ENCODE measurements around the gene THAP12. TPM values are rescaled to one million over a fixed set of nuclear protein-coding genes. Genes with fewer than 3 reads are reported as not detected.
"Not testable (repeated sequence)": the region's sequence is repeated elsewhere in the genome, so short reads cannot be mapped to it uniquely, and the experiment has no call there.

The THAP12 gene
- polyA plus RNA-seq, 2 donors, result 5.5 to 6.6 TPM

DNA sequence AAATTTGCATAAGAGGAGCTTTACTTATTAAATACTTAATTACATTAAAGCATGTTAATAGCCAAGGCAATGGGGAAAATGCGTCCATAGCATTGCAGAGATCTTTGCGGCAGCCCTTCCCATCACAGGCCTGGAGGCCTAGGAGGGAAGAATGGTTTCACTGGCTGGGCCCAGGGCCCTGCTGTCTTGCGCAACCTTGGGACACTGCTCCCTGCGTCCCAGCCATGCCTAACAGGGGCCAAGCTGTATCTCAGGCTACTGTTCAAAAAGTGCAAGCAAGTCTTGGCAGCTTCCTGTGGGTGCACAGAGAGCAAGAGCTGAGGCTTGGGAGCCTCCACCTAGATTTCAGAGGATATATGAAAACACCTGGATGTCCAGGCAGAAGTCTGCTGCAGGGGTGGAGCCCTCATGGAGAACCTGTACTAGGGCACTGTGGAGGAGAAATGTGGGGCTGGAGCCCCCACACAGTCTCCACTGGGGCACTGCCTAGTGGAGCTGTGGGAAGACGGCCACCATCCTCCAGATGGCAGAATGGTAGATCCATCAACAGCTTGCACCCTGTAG is 46.0 kb downstream of the THAP12 start:
- Histone ChIP-seq H3K27ac (ENCODE audit: low read depth in 2 of 2, low read length in 1 of 2) (no peak overlapping the region), H3K4me3 (ENCODE audit: low read depth in 1 of 2, low read length in 2 of 2) (no peak overlapping the region), H3K36me3 (ENCODE audit: control insufficient read depth in 2 of 2, insufficient read depth in 2 of 2, low read length in 1 of 2) (no peaks in the 10 kb centered on the region), H3K4me1 (ENCODE audit: control insufficient read depth in 2 of 2, insufficient read depth in 2 of 2, low read length in 1 of 2) (no peaks in the 10 kb centered on the region), H3K27me3 (ENCODE audit: control insufficient read depth in 1 of 2, insufficient read depth in 2 of 2, low read length in 2 of 2) (no peaks in the 10 kb centered on the region), H3K9me3 (ENCODE audit: control insufficient read depth in 2 of 2, insufficient read depth in 1 of 2, low read depth in 1 of 2, low read length in 1 of 2) (peaks cover 2 to 6% of the 10 kb centered on the region in 2 donors)
- WGBS, 2 donors, result 85 to 98% methylated on average over 5 of the region's 5 CpGs

DNA sequence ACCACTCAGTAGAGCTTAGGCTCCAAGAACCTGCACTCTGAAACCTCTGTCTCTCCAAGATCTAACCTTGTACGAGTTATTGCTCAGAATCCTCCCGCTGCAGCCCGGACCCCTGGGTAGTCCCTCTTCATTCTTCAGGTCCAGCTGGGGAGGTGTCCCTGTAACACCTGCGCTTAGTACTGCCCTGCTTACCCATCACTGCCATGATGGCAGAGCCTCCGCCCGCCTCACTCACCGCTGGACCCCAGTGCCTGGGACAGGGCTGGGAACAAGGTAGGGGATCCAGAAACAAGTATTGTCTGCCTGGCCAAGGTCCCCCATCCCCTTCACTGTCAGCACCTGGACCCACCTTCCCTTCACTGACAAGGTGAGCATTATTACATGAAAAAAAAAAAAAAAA is 50.3 kb downstream of the THAP12 start:
- peaks cover 2 to 6% of the 10 kb centered on the region in 2 donors for H3K9me3 ChIP-seq (ENCODE audit: control insufficient read depth in 2 of 2, insufficient read depth in 1 of 2, low read depth in 1 of 2, low read length in 1 of 2)
- no peaks in the 10 kb centered on the region for H3K4me1 ChIP-seq (ENCODE audit: control insufficient read depth in 2 of 2, insufficient read depth in 2 of 2, low read length in 1 of 2)
- no peak overlapping the region for H3K4me3 ChIP-seq (ENCODE audit: low read depth in 1 of 2, low read length in 2 of 2)
- no peaks in the 10 kb centered on the region for H3K36me3 ChIP-seq (ENCODE audit: control insufficient read depth in 2 of 2, insufficient read depth in 2 of 2, low read length in 1 of 2)
- no peak overlapping the region for H3K27ac ChIP-seq (ENCODE audit: low read depth in 2 of 2, low read length in 1 of 2)
- 94 to 97% methylated on average over 7 of the region's 7 CpGs for WGBS, 2 donors
- no peaks in the 10 kb centered on the region for H3K27me3 ChIP-seq (ENCODE audit: control insufficient read depth in 1 of 2, insufficient read depth in 2 of 2, low read length in 2 of 2)

DNA sequence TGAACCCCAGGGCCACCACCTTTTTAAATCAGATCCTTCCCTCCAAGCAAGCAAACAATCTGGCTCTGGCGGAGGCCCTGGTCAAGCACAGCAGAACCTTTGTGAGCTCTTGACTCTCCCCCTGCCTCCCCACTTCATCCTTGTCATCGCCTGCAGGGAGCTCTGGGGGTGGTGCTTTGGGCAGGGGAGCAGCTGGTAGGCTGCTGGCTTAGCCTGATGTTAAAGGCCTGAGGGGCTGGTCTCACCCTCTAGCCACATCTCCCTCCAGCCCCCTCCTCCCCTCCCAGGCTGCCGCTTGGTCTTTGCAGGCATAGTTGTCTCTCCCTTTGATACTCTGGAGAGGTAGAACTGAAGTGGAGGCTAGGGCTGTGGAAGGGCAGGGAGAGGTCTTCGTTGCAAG is 50.9 kb downstream of the THAP12 start:
- H3K36me3 ChIP-seq (ENCODE audit: control insufficient read depth in 2 of 2, insufficient read depth in 2 of 2, low read length in 1 of 2), result no peaks in the 10 kb centered on the region
- no peaks in the 10 kb centered on the region for H3K4me1 ChIP-seq (ENCODE audit: control insufficient read depth in 2 of 2, insufficient read depth in 2 of 2, low read length in 1 of 2)
- H3K9me3 ChIP-seq (ENCODE audit: control insufficient read depth in 2 of 2, insufficient read depth in 1 of 2, low read depth in 1 of 2, low read length in 1 of 2), result peaks cover 2 to 3% of the 10 kb centered on the region in 2 donors
- H3K27me3 ChIP-seq (ENCODE audit: control insufficient read depth in 1 of 2, insufficient read depth in 2 of 2, low read length in 2 of 2), result no peaks in the 10 kb centered on the region
- WGBS, 2 donors, result 87 to 88% methylated on average over 4 of the region's 4 CpGs
- no peak overlapping the region for H3K4me3 ChIP-seq (ENCODE audit: low read depth in 1 of 2, low read length in 2 of 2)
- H3K27ac ChIP-seq (ENCODE audit: low read depth in 2 of 2, low read length in 1 of 2), result no peak overlapping the region

DNA sequence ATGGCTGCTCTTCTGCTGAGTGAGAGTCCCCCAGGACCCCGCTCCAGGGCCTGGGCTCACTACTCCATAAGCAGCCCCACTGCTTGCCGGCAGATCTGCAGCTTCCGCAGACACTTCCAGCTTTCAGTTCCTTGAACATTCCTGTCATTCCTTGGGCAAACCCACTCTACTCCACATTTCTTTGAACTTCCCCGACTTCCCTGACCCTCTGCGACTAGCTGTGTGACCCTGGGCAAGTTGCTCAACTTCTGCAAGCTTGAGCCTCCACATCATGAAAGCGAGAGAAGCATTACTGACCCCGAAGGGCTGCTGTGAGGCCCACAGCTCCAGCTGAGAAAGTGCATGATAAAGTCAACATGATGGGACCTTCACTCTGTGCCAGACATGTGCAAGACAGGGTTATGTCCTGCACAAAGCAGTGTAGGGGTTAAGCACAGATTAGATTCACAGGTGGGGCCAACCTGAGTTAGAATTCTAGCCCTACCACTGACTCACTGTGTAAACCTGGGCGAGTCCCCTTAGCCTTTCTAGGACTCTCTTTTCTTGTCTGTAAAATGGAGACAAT is 51.8 kb downstream of the THAP12 start:
- no peaks in the 10 kb centered on the region for H3K9me3 ChIP-seq (ENCODE audit: control insufficient read depth in 2 of 2, insufficient read depth in 1 of 2, low read depth in 1 of 2, low read length in 1 of 2)
- H3K27me3 ChIP-seq (ENCODE audit: control insufficient read depth in 1 of 2, insufficient read depth in 2 of 2, low read length in 2 of 2), result no peaks in the 10 kb centered on the region
- no peaks in the 10 kb centered on the region for H3K4me1 ChIP-seq (ENCODE audit: control insufficient read depth in 2 of 2, insufficient read depth in 2 of 2, low read length in 1 of 2)
- no peak overlapping the region for H3K27ac ChIP-seq (ENCODE audit: low read depth in 2 of 2, low read length in 1 of 2)
- 74 to 75% methylated on average over 8 of the region's 8 CpGs for WGBS, 2 donors
- no peaks in the 10 kb centered on the region for H3K36me3 ChIP-seq (ENCODE audit: control insufficient read depth in 2 of 2, insufficient read depth in 2 of 2, low read length in 1 of 2)
- no peak overlapping the region for H3K4me3 ChIP-seq (ENCODE audit: low read depth in 1 of 2, low read length in 2 of 2)

DNA sequence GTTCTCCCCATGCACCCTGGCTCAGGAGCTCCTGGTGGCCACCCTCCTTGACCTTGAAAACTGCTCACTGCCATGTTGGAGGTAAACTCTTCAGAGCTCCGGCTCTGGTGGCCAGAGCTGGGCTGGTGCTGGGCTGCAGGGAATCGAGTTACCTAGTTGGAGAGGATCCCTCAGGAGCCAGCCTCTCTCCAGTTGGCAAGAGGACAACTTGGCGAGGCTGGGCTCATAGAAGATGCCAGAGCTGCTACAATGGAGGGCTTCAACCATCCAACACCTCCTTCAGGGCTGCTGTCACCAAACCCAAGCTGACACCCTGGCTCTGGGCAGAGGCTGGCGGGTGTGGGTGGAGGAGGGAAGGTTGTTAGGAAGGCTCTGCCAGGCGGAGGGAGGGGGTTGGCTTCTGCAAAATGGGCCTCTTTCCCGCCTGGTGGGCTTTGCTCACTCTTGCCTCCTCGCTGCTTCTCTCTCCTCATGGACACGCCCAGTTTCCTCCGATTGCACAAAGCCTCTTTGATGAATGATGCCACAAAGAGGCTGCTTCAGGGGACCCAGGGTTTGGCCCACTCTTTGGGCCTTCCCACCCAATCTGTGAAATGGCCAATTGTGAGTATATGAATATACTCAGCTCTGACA is 53.1 kb downstream of the THAP12 start:
- Histone ChIP-seq H3K4me3 (ENCODE audit: low read depth in 1 of 2, low read length in 2 of 2) (no peak overlapping the region), H3K4me1 (ENCODE audit: control insufficient read depth in 2 of 2, insufficient read depth in 2 of 2, low read length in 1 of 2) (no peaks in the 10 kb centered on the region), H3K9me3 (ENCODE audit: control insufficient read depth in 2 of 2, insufficient read depth in 1 of 2, low read depth in 1 of 2, low read length in 1 of 2) (no peaks in the 10 kb centered on the region), H3K27ac (ENCODE audit: low read depth in 2 of 2, low read length in 1 of 2) (no peak overlapping the region), H3K36me3 (ENCODE audit: control insufficient read depth in 2 of 2, insufficient read depth in 2 of 2, low read length in 1 of 2) (no peaks in the 10 kb centered on the region), H3K27me3 (ENCODE audit: control insufficient read depth in 1 of 2, insufficient read depth in 2 of 2, low read length in 2 of 2) (no peaks in the 10 kb centered on the region)
- WGBS, 2 donors, result 83 to 89% methylated on average over 9 of the region's 9 CpGs

DNA sequence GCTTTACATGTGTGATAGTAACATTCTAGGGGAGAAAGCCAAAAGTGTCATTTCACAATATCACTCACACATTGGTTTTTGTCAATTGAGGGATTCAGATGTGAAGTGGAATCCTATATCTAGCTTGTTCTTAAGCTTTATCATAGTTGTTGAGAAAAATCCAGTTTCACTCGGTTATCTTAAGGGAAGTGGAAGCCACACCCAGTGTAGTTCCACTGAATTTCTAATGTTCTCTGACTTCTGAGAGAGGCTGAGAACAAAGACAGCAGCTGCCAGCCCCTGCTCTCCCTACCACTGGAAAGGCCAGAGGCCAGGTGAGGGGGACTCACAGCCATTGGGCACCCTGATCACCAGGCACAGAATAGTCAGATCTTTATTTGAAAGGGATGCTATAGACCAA is 53.7 kb downstream of the THAP12 start:
- H3K27ac ChIP-seq (ENCODE audit: low read depth in 2 of 2, low read length in 1 of 2), result no peak overlapping the region
- H3K36me3 ChIP-seq (ENCODE audit: control insufficient read depth in 2 of 2, insufficient read depth in 2 of 2, low read length in 1 of 2), result no peaks in the 10 kb centered on the region
- WGBS, 2 donors, result 44 to 51% methylated on average over 1 of the region's 1 CpG
- H3K4me1 ChIP-seq (ENCODE audit: control insufficient read depth in 2 of 2, insufficient read depth in 2 of 2, low read length in 1 of 2), result no peaks in the 10 kb centered on the region
- no peak overlapping the region for H3K4me3 ChIP-seq (ENCODE audit: low read depth in 1 of 2, low read length in 2 of 2)
- H3K27me3 ChIP-seq (ENCODE audit: control insufficient read depth in 1 of 2, insufficient read depth in 2 of 2, low read length in 2 of 2), result peaks cover 0 to 1% of the 10 kb centered on the region in 2 donors
- no peaks in the 10 kb centered on the region for H3K9me3 ChIP-seq (ENCODE audit: control insufficient read depth in 2 of 2, insufficient read depth in 1 of 2, low read depth in 1 of 2, low read length in 1 of 2)

DNA sequence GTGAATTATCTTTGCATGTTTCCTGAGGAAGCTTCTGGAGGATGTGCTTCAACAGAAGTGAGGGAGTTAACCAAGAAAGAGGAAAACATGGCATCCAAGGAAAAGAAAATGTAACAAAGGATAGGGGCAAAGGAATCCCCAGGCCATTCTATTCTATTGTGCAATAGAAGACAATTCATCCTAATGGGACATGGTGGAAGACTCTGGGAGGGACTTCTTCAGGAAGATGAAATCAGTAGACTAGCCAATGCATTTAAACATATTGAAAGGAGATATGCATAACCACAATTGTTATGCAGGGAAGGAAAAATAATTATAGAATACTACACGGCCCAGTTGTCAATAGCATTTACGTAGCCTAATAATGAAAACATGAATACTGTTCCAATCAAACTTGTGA is 55.7 kb downstream of the THAP12 start:
- Histone ChIP-seq H3K36me3 (ENCODE audit: control insufficient read depth in 2 of 2, insufficient read depth in 2 of 2, low read length in 1 of 2) (no peaks in the 10 kb centered on the region), H3K4me1 (ENCODE audit: control insufficient read depth in 2 of 2, insufficient read depth in 2 of 2, low read length in 1 of 2) (no peaks in the 10 kb centered on the region), H3K4me3 (ENCODE audit: low read depth in 1 of 2, low read length in 2 of 2) (no peak overlapping the region), H3K27me3 (ENCODE audit: control insufficient read depth in 1 of 2, insufficient read depth in 2 of 2, low read length in 2 of 2) (peaks cover 0 to 7% of the 10 kb centered on the region in 2 donors), H3K9me3 (ENCODE audit: control insufficient read depth in 2 of 2, insufficient read depth in 1 of 2, low read depth in 1 of 2, low read length in 1 of 2) (no peaks in the 10 kb centered on the region), H3K27ac (ENCODE audit: low read depth in 2 of 2, low read length in 1 of 2) (no peak overlapping the region)
- 92 to 95% methylated on average over 2 of the region's 2 CpGs for WGBS, 2 donors

DNA sequence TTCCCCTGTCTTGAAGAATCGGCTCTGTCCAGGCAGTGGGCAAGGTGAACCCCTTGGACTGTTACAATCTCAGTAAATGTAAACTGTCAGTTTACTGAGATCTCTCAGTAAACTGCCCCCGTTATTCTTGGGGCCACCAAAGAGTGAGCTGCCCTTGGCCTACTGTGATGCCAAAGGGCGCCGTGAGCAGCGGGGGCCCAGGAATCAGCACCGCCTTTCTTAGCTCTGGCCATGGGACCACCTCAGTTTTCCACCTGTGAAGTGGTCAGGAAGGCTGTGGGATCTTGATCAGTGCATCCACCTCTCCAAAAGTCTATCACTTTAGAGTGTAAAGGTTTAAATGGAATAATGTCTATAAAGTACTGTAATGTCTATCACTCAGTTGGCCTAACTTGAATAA is 57.1 kb downstream of the THAP12 start:
- H3K4me1 ChIP-seq (ENCODE audit: control insufficient read depth in 2 of 2, insufficient read depth in 2 of 2, low read length in 1 of 2), result no peaks in the 10 kb centered on the region
- no peak overlapping the region for H3K27ac ChIP-seq (ENCODE audit: low read depth in 2 of 2, low read length in 1 of 2)
- H3K9me3 ChIP-seq (ENCODE audit: control insufficient read depth in 2 of 2, insufficient read depth in 1 of 2, low read depth in 1 of 2, low read length in 1 of 2), result no peaks in the 10 kb centered on the region
- no peak overlapping the region for H3K4me3 ChIP-seq (ENCODE audit: low read depth in 1 of 2, low read length in 2 of 2)
- WGBS, 2 donors, result 93 to 97% methylated on average over 6 of the region's 6 CpGs
- H3K36me3 ChIP-seq (ENCODE audit: control insufficient read depth in 2 of 2, insufficient read depth in 2 of 2, low read length in 1 of 2), result no peaks in the 10 kb centered on the region
- H3K27me3 ChIP-seq (ENCODE audit: control insufficient read depth in 1 of 2, insufficient read depth in 2 of 2, low read length in 2 of 2), result peaks cover 0 to 7% of the 10 kb centered on the region in 2 donors

DNA sequence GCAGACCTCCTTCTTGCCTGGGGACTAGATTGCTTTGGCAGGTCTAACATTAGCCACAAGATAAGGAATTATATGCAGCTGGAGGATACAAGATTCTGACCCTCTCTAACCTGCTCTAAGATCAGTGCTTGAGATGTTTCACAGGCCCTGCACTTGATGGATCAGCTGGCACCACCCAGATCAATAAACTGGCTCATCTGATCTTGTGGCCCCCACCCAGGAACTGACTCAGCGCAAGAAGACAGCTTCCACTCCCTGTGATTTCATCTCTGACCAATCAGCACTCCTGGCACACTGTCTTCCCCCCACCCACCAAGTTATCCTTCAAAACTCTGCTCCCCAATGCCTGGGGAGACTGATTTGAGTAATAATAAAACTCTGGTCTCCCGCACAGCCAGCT is 57.6 kb downstream of the THAP12 start:
- not testable (repeated sequence) for H3K27me3 ChIP-seq (ENCODE audit: control insufficient read depth in 1 of 2, insufficient read depth in 2 of 2, low read length in 2 of 2); H3K27ac ChIP-seq (ENCODE audit: low read depth in 2 of 2, low read length in 1 of 2); H3K9me3 ChIP-seq (ENCODE audit: control insufficient read depth in 2 of 2, insufficient read depth in 1 of 2, low read depth in 1 of 2, low read length in 1 of 2); H3K4me1 ChIP-seq (ENCODE audit: control insufficient read depth in 2 of 2, insufficient read depth in 2 of 2, low read length in 1 of 2); H3K36me3 ChIP-seq (ENCODE audit: control insufficient read depth in 2 of 2, insufficient read depth in 2 of 2, low read length in 1 of 2); H3K4me3 ChIP-seq (ENCODE audit: low read depth in 1 of 2, low read length in 2 of 2)
- WGBS, 2 donors, result 80 to 86% methylated on average over 2 of the region's 2 CpGs

DNA sequence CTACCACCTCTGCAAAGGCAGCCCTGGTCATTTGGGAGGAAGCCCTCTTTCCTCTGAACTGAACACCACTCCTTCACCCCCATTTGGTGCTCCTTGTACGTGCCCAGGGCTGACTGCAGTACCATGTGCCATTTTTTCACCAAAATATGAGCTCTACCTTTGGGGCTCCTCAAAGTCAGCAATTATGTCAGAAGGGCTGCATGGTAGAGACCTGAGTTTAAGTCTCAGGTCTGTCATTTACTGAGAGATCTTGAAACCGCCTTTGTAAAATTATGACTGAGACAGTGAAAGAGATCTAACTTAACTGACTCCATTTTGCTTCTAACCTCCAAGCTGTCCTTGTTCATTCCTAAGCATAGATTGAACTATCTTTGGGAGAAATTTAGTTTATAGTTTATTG is 58.0 kb downstream of the THAP12 start:
- WGBS, 2 donors, result 94 to 98% methylated on average over 2 of the region's 2 CpGs
- Histone ChIP-seq H3K4me1 (ENCODE audit: control insufficient read depth in 2 of 2, insufficient read depth in 2 of 2, low read length in 1 of 2) (no peaks in the 10 kb centered on the region), H3K27ac (ENCODE audit: low read depth in 2 of 2, low read length in 1 of 2) (no peak overlapping the region), H3K27me3 (ENCODE audit: control insufficient read depth in 1 of 2, insufficient read depth in 2 of 2, low read length in 2 of 2) (peaks cover 0 to 7% of the 10 kb centered on the region in 2 donors), H3K36me3 (ENCODE audit: control insufficient read depth in 2 of 2, insufficient read depth in 2 of 2, low read length in 1 of 2) (no peaks in the 10 kb centered on the region), H3K4me3 (ENCODE audit: low read depth in 1 of 2, low read length in 2 of 2) (no peak overlapping the region), H3K9me3 (ENCODE audit: control insufficient read depth in 2 of 2, insufficient read depth in 1 of 2, low read depth in 1 of 2, low read length in 1 of 2) (no peaks in the 10 kb centered on the region)
